Colonic mucosa (tissue), 4 donors: Measurements from ENCODE around the gene DLL1. TPM values are rescaled to one million over a fixed set of nuclear protein-coding genes. Genes with fewer than 3 reads are reported as not detected.

Source experiments
- DNase-seq: peaks from one replicate; pipeline ENCODE4 v3.0.0-alpha.2; 2020
- H3K27ac ChIP-seq: fragments of 200-600 bp; one replicate; pipeline ENCODE4 v1.8.0; 2021
- H3K27me3 ChIP-seq: fragments of 200-600 bp; one replicate; pipeline ENCODE4 v1.8.0; 2021
- H3K36me3 ChIP-seq: fragments of 200-600 bp; one replicate; pipeline ENCODE4 v1.8.0; 2021
- H3K4me1 ChIP-seq: fragments of 200-600 bp; one replicate; pipeline ENCODE4 v1.8.0; 2021; ENCODE audit warnings: mild to moderate bottlenecking
- H3K4me3 ChIP-seq: fragments of 200-600 bp; one replicate; pipeline ENCODE4 v1.8.0; 2021
- H3K9ac ChIP-seq, 2 donors: one replicate each; pipeline ENCODE4 v1.7.0; 2013; ENCODE audit warnings: control low read depth in 2 of 2, low read depth in 2 of 2, low read length in 2 of 2
- H3K9me3 ChIP-seq: fragments of 200-600 bp; one replicate; pipeline ENCODE4 v1.8.0; 2021
- intact Hi-C: fragments of 100-400 bp; cut with DNase I; formaldehyde crosslinking; loops from one replicate; pipeline ENCODE4 v1.14.1; 2022
- total RNA-seq, 2 donors: library from RNA; stranded (reverse); fragmentation: NEBNext Ultra II Directional in 1 of 2; extraction: Animal tissue kit (Norgen Biotek cat#: 25700) in 1 of 2; gene quantifications; one replicate each; pipeline ENCODE4 v1.2.1, GENCODE V29; 2021
- TF ChIP-seq, protein P1 (sequence below): fragments of 200-600 bp; IDR thresholded peaks from one replicate; pipeline ENCODE4 v1.8.0; 2022; ENCODE audit warnings: antibody characterized with exemption, mild to moderate bottlenecking
- donor health status: healthy.
- donor health status: DM: no; HTN: no; CAD: no.
- donor health status: DM: no; HTN: no; CAD: no.

Gene DLL1
- total RNA-seq, 2 donors from 2014 or later, result 16.1 to 26.8 TPM

DNA sequence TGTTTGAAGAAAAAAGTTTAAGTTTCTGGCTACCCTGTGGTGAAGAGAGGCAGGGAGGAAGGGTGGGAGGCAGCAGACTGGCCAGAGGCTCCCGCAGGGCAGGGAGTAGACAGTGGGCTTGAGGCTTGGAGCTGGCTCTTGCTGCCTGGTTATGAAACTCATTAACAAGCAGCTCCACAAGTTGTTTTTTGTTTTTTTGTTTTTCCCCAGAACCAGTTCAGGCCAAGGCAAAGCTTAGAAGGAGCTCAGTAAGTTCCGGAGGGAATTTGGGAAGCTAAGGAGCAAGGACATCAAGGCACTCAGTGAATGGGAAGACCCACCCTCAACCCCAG lies 4.0 kb downstream of the DLL1 start:
- peaks cover 3% of the 10 kb centered on the region for H3K4me1 ChIP-seq
- no peak for DNase-seq
- intact Hi-C loops, result no loop called here
- peak overlapping the region; percentile 50 for H3K27ac ChIP-seq
- peak overlapping the region in 1 of 2 donors; percentile 62 for H3K9ac ChIP-seq
- no peaks in the 10 kb centered on the region for H3K36me3 ChIP-seq
- TF ChIP-seq, protein P1, sequence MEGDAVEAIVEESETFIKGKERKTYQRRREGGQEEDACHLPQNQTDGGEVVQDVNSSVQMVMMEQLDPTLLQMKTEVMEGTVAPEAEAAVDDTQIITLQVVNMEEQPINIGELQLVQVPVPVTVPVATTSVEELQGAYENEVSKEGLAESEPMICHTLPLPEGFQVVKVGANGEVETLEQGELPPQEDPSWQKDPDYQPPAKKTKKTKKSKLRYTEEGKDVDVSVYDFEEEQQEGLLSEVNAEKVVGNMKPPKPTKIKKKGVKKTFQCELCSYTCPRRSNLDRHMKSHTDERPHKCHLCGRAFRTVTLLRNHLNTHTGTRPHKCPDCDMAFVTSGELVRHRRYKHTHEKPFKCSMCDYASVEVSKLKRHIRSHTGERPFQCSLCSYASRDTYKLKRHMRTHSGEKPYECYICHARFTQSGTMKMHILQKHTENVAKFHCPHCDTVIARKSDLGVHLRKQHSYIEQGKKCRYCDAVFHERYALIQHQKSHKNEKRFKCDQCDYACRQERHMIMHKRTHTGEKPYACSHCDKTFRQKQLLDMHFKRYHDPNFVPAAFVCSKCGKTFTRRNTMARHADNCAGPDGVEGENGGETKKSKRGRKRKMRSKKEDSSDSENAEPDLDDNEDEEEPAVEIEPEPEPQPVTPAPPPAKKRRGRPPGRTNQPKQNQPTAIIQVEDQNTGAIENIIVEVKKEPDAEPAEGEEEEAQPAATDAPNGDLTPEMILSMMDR, result no peak
- H3K27me3 ChIP-seq, result peaks cover 41% of the 10 kb centered on the region
- H3K9me3 ChIP-seq, result no peaks in the 10 kb centered on the region
- no peak overlapping the region for H3K4me3 ChIP-seq

DNA sequence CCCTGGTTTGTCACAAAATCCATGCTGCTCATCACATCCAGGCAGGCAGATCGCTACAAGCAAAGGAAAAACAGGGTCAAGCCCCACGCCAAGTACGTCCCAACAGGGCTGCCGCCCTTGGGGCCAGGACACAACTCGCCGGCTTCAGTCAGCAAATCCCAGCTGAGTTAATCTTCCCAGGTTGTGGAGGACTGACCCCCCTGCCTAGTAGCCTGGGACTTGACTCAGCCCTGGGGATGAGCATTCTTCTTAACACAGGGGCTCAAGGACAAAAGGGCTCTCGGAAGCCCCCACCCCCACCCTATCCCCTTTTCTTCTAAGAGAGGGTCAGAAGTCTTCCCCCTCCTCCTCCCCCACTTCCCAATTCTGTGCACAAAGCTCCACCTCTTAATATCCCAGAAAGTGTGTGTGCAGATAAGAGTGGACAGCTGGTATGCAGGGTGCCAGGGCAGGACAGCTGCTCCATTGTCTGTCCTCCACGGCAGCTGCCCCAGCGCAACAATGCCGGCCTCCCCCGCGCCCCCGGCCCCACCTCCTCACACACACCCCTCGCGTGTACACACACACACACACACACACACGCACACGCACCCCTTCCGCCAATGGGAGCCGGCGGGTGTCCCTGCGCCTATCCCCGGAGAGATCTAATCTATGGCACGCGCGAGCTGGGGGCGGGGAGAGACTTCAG lies 4.5 kb downstream of the DLL1 start:
- Histone ChIP-seq H3K27ac (no peak overlapping the region), H3K36me3 (no peaks in the 10 kb centered on the region), H3K4me1 (peaks cover 4% of the 10 kb centered on the region), H3K9me3 (no peaks in the 10 kb centered on the region), H3K4me3 (no peak overlapping the region), H3K9ac (peak overlapping the region in 1 of 2 donors; percentile 62), H3K27me3 (peaks cover 36% of the 10 kb centered on the region)
- TF ChIP-seq, protein P1, result no peak
- intact Hi-C loops, result no loop called here
- DNase-seq, result peak; percentile 60

DNA sequence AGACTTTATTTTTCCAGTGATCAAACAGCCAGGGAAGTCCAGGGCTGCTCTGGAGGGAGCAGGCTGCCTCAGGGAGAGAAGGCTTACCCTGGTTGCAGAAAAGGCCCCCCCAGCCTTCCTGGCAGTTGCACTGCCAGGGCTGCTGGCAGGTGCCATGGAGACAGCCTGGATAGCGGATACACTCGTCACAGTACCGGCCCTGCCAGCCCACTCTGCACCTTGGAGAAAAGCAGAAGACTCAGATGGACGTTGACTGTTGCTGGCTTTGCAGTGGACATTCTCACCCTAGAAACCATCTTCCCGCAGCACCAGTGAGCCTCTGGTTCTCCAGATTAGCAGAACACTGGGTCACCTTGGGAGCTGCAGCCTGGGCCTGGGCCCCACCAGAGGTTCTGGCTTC lies 5.4 kb downstream of the DLL1 start:
- no peak overlapping the region for H3K4me3 ChIP-seq

DNA sequence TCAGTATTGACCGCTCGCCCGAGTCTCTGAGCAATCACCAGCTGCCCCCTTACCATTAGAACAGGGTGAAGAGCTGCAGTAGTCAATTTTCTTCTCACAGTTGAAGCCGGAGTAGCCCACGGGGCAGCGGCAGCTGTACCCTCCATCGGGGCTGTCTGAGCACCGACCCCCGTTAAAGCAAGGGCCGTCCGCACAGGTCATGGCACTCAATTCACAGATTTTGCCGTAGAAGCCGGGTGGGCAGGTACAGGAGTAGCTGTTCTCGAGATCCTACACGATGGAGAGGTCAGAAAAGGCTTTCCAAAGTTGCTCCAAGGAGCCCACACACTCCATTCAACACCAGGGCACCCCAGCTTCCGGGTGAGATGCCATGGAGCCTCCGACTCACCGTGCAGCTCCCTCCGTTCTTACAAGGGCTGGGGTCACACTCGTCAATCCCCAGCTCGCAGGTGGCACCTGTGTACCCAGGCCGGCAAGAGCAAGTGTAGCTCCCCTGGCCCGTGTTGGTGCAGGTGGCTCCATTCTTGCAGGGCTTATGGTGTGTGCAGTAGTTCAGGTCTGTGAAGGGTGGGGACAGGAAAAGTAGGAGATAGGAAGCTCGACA lies 5.9 kb downstream of the DLL1 start:
- peaks cover 24% of the 10 kb centered on the region for H3K27me3 ChIP-seq
- no peak overlapping the region for H3K4me3 ChIP-seq
- intact Hi-C loops, result no loop called here
- no peaks in the 10 kb centered on the region for H3K9me3 ChIP-seq
- H3K27ac ChIP-seq, result no peak overlapping the region
- H3K36me3 ChIP-seq, result no peaks in the 10 kb centered on the region
- H3K9ac ChIP-seq, result no peak overlapping the region
- no peak for DNase-seq
- H3K4me1 ChIP-seq, result peaks cover 13% of the 10 kb centered on the region
- TF ChIP-seq, protein P1, result no peak

More for the DNA sequence above, 5.4 kb downstream of the DLL1 start:
- Histone ChIP-seq H3K4me1 (peaks cover 13% of the 10 kb centered on the region), H3K9me3 (no peaks in the 10 kb centered on the region), H3K9ac (no peak overlapping the region), H3K36me3 (no peaks in the 10 kb centered on the region), H3K27me3 (peaks cover 30% of the 10 kb centered on the region), H3K27ac (no peak overlapping the region)
- TF ChIP-seq, protein P1, result no peak
- no peak for DNase-seq
- intact Hi-C loops, result no loop called here

DNA sequence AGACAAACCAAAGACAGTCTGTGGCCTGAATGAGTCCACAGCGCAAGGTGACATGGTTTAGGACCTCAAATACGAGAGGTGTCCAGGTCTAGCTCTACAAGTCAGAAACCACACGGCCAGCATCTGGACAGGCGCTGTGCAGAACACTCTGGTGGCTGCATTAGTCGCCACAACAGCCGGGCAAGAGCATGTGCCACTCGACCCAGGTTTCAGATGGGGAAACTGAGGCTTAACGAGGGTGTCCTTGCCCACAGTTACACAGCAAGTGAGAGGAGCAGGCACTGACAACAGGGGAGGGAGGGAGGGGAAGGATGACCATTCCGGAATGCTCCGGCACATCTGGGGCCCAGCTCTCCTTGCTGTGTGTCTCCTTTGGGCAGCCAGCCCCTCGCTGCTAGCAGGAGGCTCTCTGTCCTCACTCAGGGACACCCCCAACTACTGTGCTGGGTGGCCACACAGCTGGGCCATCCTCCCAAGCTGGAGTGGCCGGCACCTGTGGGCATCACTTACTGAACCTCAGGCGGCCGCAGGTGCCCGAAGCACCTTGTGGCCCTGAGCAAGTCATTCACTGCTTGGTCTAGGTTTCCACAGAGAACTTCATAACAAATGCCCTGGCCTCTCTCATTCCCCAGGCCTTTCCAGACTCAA lies 6.6 kb downstream of the DLL1 start:
- no peak for DNase-seq

More for the DNA sequence above, 6.6 kb downstream of the DLL1 start:
- Histone ChIP-seq H3K27me3 (peaks cover 17% of the 10 kb centered on the region), H3K36me3 (no peaks in the 10 kb centered on the region), H3K4me3 (no peak overlapping the region), H3K27ac (no peak overlapping the region), H3K4me1 (peaks cover 13% of the 10 kb centered on the region), H3K9ac (no peak overlapping the region), H3K9me3 (no peaks in the 10 kb centered on the region)
- intact Hi-C loops, result no loop called here
- TF ChIP-seq, protein P1, result no peak
